Chondrocyte (in vitro differentiated cells): ENCODE data around the gene AOAH. TPM values are rescaled to one million over a fixed set of nuclear protein-coding genes. Genes with fewer than 3 reads are reported as not detected.

Source experiments
- DNase-seq: peaks from one replicate; pipeline ENCODE4 v3.0.0; 2021; ENCODE audit warnings: mixed read lengths, low spot score
- H3K27ac Mint-ChIP-seq: one replicate; pipeline ENCODE4 v1.8.0; 2021; ENCODE audit warnings: mild to moderate bottlenecking, moderate library complexity, mixed read lengths; ENCODE audit not compliant: unreplicated experiment
- H3K27me3 Mint-ChIP-seq: 2 replicates; pipeline ENCODE4 v1.8.0; 2021; ENCODE audit warnings: low read depth, mixed read lengths
- H3K36me3 Mint-ChIP-seq: 2 replicates; pipeline ENCODE4 v1.8.0; 2021; ENCODE audit warnings: low read depth, mixed read lengths
- H3K4me1 Mint-ChIP-seq: 2 replicates; pipeline ENCODE4 v1.8.0; 2021; ENCODE audit warnings: low read depth, mild to moderate bottlenecking, mixed read lengths
- H3K4me3 Mint-ChIP-seq: one replicate; pipeline ENCODE4 v1.8.0; 2021; ENCODE audit warnings: mild to moderate bottlenecking, moderate library complexity, mixed read lengths; ENCODE audit not compliant: unreplicated experiment
- H3K9me3 Mint-ChIP-seq: 2 replicates; pipeline ENCODE4 v1.8.0; 2021; ENCODE audit warnings: low read depth, mixed read lengths
- CTCF ChIP-seq: fragments of 200-600 bp; sonication (generic); IDR thresholded peaks from 2 replicates; pipeline ENCODE4 v1.5.0; 2021; ENCODE audit warnings: antibody characterized with exemption, mild to moderate bottlenecking, moderate library complexity
- total RNA-seq: library from RNA; stranded (reverse); gene quantifications from 3 replicates; pipeline ENCODE4 v1.2.1, GENCODE V29; 2021

The AOAH gene
- total RNA-seq, 1 donor from 2014 or later, result not detected

GRCh38 chr7:36762394-36762793 is 38.1 kb upstream of the AOAH start:
- Mint-ChIP-seq H3K4me3 (no peak overlapping the region), H3K36me3 (no peaks in the 10 kb centered on the region), H3K27ac (no peak overlapping the region), H3K4me1 (peaks cover 8% of the 10 kb centered on the region), H3K9me3 (no peaks in the 10 kb centered on the region), H3K27me3 (peaks cover 3% of the 10 kb centered on the region)
- no peak for TF ChIP-seq CTCF
- no peak for DNase-seq

GRCh38 chr7:36761835-36762234 is 37.5 kb upstream of the AOAH start:
- no peak for DNase-seq
- peaks cover 8% of the 10 kb centered on the region for H3K4me1 Mint-ChIP-seq

GRCh38 chr7:36760856-36761762 is 36.8 kb upstream of the AOAH start:
- H3K4me3 Mint-ChIP-seq, result no peak overlapping the region
- DNase-seq, result no peak
- peaks cover 3% of the 10 kb centered on the region for H3K27me3 Mint-ChIP-seq
- no peaks in the 10 kb centered on the region for H3K9me3 Mint-ChIP-seq
- no peak overlapping the region for H3K27ac Mint-ChIP-seq
- no peaks in the 10 kb centered on the region for H3K36me3 Mint-ChIP-seq
- no peak for TF ChIP-seq CTCF
- peaks cover 8% of the 10 kb centered on the region for H3K4me1 Mint-ChIP-seq

More at GRCh38 chr7:36761835-36762234, 37.5 kb upstream of the AOAH start:
- Mint-ChIP-seq H3K36me3 (no peaks in the 10 kb centered on the region), H3K4me3 (no peak overlapping the region), H3K27ac (no peak overlapping the region), H3K27me3 (peaks cover 3% of the 10 kb centered on the region), H3K9me3 (no peaks in the 10 kb centered on the region)
- no peak for TF ChIP-seq CTCF

GRCh38 chr7:36758879-36759278 is 34.6 kb upstream of the AOAH start:
- H3K9me3 Mint-ChIP-seq, result no peaks in the 10 kb centered on the region
- H3K4me1 Mint-ChIP-seq, result peaks cover 8% of the 10 kb centered on the region
- H3K27ac Mint-ChIP-seq, result no peak overlapping the region
- TF ChIP-seq CTCF, result no peak
- no peaks in the 10 kb centered on the region for H3K36me3 Mint-ChIP-seq
- H3K4me3 Mint-ChIP-seq, result no peak overlapping the region
- DNase-seq, result no peak
- H3K27me3 Mint-ChIP-seq, result no peaks in the 10 kb centered on the region

- no peak for TF ChIP-seq CTCF
- no peaks in the 10 kb centered on the region for H3K9me3 Mint-ChIP-seq
- H3K4me3 Mint-ChIP-seq, result no peak overlapping the region
- no peaks in the 10 kb centered on the region for H3K4me1 Mint-ChIP-seq
- H3K36me3 Mint-ChIP-seq, result no peaks in the 10 kb centered on the region
- no peak for DNase-seq
- H3K27me3 Mint-ChIP-seq, result no peaks in the 10 kb centered on the region
- H3K27ac Mint-ChIP-seq, result no peak overlapping the region
Measured at GRCh38 chr7:36755484-36755883, 31.2 kb upstream of the AOAH start.
